HG03097 (cell line): Measurements from ENCODE around the gene WASHC1.
"Not testable (repeated sequence)": the region's sequence is repeated elsewhere in the genome, so short reads cannot be mapped to it uniquely, and the experiment has no call there.

Experiments
- ATAC-seq: cut with Tn5 transposase; IDR thresholded peaks from one replicate; pipeline ENCODE4 v1.9.1; 2021; ENCODE audit not compliant: unreplicated experiment, low FRiP score

Gene WASHC1

GRCh38 chr9:29356-29755 is at the start of gene WASHC1:
Gene WASHC1 (minus strand): TSS chr9:29456. CDS start chr9:24999, 4,457 bp downstream.
- not testable (repeated sequence) for ATAC-seq

DNA sequence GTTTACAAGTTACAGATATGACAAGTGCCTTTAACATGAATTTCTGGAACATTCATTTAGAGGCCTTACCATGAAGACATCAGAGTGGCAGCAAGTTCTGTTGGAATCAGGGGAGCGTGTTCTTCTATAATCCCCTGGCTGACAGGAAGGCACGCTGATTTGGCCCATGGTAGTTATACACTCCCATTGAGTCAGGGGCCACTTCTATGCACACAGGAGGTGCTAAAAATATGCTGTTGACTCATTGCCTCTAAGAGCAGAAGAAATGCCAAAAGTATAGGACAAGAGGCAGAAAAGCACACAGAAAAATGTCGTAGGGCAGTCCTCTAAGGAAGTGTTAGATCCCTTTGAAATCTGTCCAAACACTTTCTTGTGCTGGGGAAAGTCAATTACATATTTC is 49.1 kb upstream of the WASHC1 start:
- not testable (repeated sequence) for ATAC-seq

DNA sequence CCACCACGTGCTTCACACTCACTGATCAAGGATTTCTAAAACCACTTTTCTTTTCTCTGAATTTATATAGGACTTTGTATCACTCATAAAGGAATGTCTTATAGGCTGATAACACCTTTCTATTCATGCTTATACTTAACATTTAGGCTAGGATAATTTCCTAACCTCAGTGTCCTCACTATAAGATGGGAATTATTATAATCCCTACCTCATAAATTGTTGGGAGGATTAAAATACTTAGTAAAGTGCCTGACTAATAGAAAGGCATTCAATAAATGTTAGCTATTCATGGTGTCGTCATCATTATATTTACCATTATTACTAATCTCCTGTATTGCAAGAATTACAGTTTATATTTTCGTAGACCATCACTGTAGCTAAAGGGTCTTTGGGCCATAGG is 47.1 kb upstream of the WASHC1 start:
- not testable (repeated sequence) for ATAC-seq

DNA sequence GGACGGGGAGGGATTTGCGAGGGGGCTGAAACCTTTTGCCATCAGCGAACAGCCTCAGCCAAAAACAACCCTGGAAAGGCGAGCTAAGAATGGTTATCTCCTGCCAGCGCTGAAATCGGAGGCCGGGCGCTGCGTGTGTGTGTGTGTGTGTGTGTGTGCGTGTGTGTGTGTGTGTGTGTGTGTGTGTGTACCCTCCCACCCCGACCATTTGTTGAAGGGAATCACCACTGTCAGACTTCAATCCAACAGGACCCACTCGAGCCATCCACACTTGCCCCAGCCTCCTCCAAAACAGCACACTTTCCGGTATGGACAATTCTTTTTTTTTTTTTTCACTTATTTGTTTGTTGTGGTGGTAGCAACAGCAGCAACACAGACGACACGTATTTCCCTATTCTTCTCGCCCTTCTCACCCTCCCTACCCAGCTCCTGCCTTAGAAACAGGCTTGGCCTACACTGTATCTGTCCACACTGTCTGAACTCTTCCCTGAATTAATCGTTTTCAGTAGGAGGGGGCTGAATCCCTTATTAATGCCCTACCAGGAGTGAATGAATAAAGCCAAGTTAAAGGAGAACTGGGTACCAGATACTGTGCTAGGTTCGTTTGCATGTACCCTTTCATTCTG is 44.8 kb upstream of the WASHC1 start:
- ATAC-seq, result not testable (repeated sequence)

DNA sequence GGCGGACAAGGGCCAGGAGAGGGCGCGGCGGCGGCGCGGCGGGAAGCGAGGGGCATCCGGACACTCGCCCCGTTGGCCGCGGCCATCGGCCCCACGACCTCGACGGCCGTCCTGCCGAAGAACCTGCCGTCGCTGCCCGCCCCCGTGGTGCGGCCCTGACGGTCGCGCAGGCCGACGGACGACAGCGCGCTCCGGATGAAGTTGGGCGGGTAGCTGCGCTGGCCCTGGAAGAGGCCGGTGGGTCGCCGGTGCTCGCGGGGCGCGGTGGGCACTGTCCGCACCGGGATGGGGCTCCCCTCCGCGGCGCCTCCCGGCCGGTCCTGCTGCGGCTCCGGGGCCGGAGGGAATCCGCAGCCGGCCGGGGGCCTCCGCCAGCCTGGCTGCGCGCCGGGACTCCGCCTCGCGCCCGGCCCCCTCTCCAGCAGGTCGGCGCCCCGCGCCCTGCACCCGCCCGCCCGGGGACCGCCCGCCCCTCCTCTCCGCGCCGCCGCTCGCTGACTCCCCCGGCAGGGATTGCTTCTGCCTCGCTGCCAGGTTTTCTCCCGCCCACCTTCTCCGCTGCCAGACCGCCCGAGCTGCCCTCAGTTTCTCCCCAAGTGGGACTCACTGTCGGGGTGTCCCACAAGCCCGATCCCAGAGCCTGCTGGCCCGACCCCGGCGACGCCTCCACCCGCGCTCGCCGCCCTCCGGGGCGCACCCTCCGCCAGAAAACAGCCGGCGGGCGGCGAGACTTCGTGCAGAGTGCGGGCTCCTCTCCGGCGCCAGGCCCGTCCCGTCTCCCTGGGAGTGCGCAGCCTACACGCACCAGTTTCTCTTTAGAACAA is 44.0 kb upstream of the WASHC1 start:
- ATAC-seq, result not testable (repeated sequence)

- peak; percentile 86 for ATAC-seq
These were observed 33.9 kb upstream of the WASHC1 start for GRCh38 chr9:63031-63629.

DNA sequence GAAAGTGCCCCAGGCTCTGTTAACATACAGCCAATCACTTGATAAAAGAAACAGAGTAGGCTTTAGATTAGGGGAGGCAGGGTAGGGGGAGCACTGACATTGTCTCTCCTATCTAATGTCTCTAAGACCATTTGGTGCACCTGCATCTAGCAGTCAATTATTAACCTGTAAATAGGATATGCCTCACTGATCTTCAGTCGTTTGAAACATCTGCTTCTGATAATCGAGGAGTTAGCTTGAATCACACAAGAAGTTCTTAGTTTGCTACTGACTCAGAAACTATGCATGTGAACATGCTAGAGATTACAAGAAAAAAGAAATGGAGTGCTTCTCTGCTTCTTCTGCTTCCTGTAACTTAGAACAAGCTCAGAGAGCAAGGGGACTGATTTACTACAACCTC is 23.4 kb upstream of the WASHC1 start:
- peak; percentile 89 for ATAC-seq

DNA sequence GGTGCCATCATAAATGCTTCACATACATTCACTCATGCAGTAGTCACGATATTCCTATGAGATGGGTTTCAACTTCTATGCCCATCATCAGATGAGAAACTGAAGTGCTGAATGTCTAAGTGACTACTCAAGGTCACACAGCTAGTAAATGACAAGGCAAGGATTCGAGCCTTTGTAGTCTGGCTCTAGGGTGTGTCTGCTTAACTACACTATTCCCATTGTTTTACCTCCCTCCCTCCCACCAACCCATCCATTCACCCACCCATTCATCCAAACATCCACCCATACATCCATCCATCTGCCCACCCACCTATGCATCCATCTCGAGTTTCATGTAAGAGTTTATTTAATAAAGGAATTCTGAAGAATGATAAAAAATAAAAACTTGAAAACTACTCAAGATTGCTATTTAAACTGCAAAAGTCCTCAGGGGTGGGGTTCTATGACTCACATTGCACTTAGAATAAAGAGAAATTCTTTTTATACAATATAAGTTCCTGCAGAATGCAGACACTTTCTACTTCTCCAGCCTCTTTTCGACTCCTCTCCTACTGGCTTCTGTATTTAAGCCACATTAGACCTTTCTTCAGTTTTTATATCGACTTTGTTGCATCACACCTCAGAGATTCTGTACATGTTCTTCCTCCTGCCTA is 19.1 kb upstream of the WASHC1 start:
- not testable (repeated sequence) for ATAC-seq

DNA sequence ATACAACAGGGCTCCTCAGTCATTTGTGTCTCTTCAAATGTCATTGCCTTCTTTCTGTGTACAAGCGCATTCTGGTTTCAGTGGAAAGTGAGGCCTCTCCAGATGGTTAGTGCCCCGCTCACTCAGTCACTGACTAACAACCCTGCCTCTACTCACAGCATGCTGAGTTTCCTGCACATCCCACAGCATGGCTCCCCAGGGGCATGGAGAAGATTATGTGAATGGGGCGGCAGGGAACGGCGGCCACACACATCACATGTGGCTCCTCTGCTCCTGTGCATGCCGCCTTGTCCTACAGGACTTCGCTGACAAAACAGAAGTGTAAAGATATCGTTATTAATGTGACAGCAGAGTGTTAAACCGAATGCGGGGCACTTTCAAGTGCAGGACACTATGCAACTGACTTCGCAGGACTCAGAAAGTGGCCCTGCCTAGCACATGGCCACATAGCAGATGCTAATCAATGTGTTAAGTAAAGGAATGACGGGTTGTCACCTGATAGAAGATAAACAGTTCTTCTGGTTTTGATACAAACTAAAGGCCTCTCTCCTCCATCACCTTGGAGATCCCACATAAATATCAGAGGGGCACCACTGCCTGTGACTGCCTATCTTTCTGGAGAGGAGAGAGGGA is 17.5 kb upstream of the WASHC1 start:
- ATAC-seq, result not testable (repeated sequence)

GRCh38 chr9:46164-46563 is 16.9 kb upstream of the WASHC1 start:
- ATAC-seq, result not testable (repeated sequence)

- not testable (repeated sequence) for ATAC-seq
These were observed 16.1 kb upstream of the WASHC1 start for GRCh38 chr9:45180-45878.

DNA sequence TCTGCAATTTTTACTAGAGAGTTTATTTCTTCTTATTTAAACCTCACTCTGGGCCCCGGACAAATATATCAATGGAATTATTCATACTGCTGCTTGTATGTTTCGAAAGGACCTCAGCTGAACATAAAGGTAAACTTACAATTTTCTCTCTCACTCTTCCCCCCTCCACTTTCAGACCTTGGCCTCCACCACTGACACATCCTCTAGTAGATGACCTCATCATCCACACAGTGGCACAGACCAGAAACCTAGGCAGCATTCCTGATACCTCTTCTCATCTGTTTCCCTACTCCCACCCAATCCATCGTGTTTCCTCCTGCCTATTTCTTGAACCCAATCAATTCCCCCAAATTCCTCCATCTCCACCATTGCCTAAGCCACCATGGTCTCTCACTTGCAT is 15.2 kb upstream of the WASHC1 start:
- ATAC-seq, result not testable (repeated sequence)

DNA sequence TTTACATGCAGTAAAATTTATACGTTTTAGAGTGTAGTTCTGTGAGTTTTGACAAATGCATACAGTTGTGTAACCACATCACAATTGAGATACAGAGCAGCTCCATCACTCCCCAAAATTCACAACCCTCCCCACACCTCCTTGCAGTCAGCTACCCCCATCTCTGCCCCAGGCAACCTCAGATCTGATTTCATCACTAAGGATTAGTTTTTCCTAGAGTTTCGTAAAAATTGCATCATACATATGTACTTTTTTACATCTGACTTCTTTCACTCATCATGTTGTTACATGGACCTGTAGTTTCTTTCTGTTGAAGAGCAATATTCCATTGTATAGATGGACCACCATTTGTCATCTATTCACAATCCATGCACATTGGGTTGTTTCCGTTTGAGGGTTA is 14.4 kb upstream of the WASHC1 start:
- not testable (repeated sequence) for ATAC-seq

DNA sequence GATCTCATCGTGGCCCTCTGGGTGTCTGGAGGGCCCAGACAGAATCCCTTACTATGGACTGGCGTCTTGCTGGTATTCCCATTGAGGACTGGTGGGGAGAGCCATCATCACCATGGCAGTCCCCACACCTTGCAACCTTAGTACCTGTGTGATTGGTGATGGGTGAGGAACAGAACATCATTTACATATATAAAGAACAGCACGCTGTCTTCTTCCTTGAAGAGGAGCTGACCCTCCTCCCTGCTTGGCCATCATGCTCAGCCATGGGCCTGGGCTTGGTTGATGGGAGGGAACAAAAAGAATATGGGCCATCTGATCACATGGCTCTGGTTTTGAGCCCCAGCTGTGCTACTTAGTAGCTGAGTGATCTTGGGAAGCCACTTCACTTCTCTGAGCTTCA is 13.9 kb upstream of the WASHC1 start:
- not testable (repeated sequence) for ATAC-seq

DNA sequence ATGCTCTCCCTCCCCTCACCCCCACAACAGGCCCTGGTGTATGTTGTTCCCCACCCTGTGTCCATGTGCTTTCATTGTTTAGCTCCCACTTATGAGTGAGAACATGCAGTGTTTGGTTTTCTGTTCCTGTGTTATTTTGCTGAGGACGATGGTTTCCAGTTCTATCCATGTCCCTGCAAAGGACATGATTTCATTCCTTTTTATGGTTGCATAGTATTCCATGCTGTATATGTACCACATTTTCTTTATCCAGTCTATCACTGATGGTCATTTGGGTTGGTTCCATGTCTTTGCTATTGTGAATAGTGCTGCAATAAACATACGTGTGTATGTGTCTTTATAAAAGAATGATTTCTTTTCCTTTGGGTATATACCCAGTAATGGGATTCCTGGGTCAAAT is 12.6 kb upstream of the WASHC1 start:
- not testable (repeated sequence) for ATAC-seq

- ATAC-seq, result not testable (repeated sequence)
These were observed 12.0 kb upstream of the WASHC1 start for GRCh38 chr9:41261-41676.

- not testable (repeated sequence) for ATAC-seq
These were observed 3.1 kb upstream of the WASHC1 start for GRCh38 chr9:32308-32707.

GRCh38 chr9:28775-29174 is 481 bp downstream of the WASHC1 start:
- not testable (repeated sequence) for ATAC-seq

GRCh38 chr9:21621-22020 is 7.6 kb downstream of the WASHC1 start:
- not testable (repeated sequence) for ATAC-seq

DNA sequence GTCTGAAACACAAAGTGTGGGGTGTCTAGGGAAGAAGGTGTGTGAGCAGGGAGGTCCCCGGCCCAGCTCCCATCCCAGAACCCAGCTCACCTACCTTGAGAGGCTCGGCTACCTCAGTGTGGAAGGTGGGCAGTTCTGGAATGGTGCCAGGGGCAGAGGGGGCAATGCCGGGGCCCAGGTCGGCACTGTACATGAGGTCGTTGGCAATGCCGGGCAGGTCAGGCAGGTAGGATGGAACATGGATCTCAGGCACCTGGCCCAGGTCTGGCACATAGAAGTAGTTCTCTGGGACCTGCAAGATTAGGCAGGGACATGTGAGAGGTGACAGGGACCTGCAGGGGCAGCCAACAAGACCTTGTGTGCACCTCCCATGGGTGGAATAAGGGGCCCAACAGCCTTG is 12.4 kb downstream of the WASHC1 start:
- ATAC-seq, result not testable (repeated sequence)
